Measurements from ENCODE around the gene TINAGL1.

TINAGL1 gene

DNA sequence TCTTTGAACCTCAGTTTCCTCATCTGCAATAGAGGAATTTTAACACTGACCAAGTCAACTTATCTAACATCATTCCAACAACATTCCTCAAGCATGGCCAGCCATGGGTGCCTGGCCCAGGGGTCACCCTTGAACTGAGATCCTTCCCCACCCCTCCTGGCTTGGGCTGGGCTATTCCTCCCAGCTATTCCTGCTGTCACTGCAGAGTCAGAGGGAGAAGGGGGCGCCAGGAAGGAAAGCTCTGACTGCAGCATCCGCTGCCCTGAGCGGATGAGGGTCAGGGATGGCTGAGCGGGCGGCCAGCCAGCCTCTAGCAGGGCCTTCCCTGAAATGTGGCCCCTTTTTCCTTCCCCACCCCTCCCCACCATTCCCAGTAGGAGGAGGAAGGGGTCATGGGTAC, 3.1 kb downstream of the TINAGL1 start:
- Histone ChIP-seq H3K27ac (no peak overlapping the region), H3K9ac (ENCODE audit: insufficient read length) (no peak overlapping the region), H3K9me3 (ENCODE audit: low read depth, low read length) (no peaks in the 10 kb centered on the region), H3K36me3 (ENCODE audit: insufficient read depth, low read length) (no peaks in the 10 kb centered on the region), H3K4me3 (no peak overlapping the region)
- TF ChIP-seq FOXP2 (optimal IDR thresholded peaks at IDR 0.05; ENCODE audit: control extremely low read depth, extremely low read length, insufficient read depth) (no peak), POLR2AphosphoS5 (IDR thresholded peaks at IDR 0.05; ENCODE audit: borderline replicate concordance, low read depth, low read length) (no peak), EZH2 (IDR thresholded peaks at IDR 0.05) (no peak)
- DNase-seq (ENCODE audit: low read depth, low spot score), result no peak

DNA sequence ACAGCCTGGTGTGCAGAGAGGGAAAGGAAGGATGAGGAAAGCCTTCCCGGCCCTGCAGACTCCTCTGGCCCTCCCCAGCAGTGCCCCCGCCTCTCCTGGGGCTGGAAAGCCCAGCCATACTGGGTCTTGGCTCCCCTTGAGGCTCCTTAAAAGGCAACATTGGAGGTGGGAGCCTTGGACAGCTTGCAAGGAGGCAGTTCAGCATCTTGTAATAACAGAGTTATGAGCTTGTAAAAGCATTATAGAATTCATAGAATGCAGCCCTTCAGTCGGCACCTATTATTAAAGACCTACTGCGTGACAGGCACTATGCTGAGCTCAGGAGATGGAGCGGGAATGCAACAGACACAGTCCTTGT, 4.2 kb downstream of the TINAGL1 start:
- Histone ChIP-seq H3K9ac (ENCODE audit: insufficient read length) (no peak overlapping the region), H3K27ac (no peak overlapping the region), H3K4me3 (no peak overlapping the region), H3K36me3 (ENCODE audit: insufficient read depth, low read length) (no peaks in the 10 kb centered on the region), H3K9me3 (ENCODE audit: low read depth, low read length) (no peaks in the 10 kb centered on the region)
- TF ChIP-seq POLR2AphosphoS5 (IDR thresholded peaks at IDR 0.05; ENCODE audit: borderline replicate concordance, low read depth, low read length) (no peak), EZH2 (IDR thresholded peaks at IDR 0.05) (no peak), FOXP2 (optimal IDR thresholded peaks at IDR 0.05; ENCODE audit: control extremely low read depth, extremely low read length, insufficient read depth) (no peak)
- DNase-seq (ENCODE audit: low read depth, low spot score), result no peak

DNA sequence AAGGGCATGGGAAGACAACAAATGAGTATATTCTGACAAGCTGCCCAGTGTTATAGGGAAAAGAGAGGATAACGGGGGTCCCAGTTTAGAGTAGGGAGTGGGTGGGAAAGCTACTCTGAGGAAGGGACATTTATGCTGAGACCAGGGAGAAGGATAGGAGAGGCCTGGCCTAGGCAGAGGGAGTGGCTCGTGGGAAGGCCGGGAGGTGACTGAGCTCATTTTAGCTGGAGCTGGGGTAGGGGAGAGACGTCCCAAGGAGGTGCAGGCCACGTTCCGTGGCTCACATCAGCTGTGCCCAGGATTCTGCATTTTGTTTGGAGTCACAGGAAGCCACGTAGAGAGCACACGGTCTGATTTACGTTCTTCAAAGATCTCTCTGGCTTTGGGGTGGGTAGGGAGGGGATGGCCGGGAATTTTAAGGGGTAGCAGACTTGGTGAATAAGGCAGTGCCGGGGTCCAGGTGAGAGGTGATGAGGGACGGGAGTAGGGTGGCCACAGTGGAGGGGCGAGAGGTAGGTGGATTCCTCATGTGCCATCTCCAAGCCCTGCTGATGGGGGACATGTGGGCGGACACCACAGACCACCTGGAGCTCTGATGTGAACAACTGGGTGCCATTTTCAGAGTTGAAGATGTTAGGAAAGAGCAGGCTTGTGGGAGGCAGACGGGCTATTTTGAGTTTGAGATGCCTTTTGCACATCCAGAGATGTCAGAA, 4.7 kb downstream of the TINAGL1 start:
- H3K9ac ChIP-seq (ENCODE audit: insufficient read length), result no peak overlapping the region
- no peaks in the 10 kb centered on the region for H3K36me3 ChIP-seq (ENCODE audit: insufficient read depth, low read length)
- DNase-seq (ENCODE audit: low read depth, low spot score), result no peak
- no peak overlapping the region for H3K27ac ChIP-seq
- TF ChIP-seq POLR2AphosphoS5 (IDR thresholded peaks at IDR 0.05; ENCODE audit: borderline replicate concordance, low read depth, low read length) (no peak), FOXP2 (optimal IDR thresholded peaks at IDR 0.05; ENCODE audit: control extremely low read depth, extremely low read length, insufficient read depth) (no peak), EZH2 (IDR thresholded peaks at IDR 0.05) (no peak)
- no peaks in the 10 kb centered on the region for H3K9me3 ChIP-seq (ENCODE audit: low read depth, low read length)
- H3K4me3 ChIP-seq, result no peak overlapping the region

DNA sequence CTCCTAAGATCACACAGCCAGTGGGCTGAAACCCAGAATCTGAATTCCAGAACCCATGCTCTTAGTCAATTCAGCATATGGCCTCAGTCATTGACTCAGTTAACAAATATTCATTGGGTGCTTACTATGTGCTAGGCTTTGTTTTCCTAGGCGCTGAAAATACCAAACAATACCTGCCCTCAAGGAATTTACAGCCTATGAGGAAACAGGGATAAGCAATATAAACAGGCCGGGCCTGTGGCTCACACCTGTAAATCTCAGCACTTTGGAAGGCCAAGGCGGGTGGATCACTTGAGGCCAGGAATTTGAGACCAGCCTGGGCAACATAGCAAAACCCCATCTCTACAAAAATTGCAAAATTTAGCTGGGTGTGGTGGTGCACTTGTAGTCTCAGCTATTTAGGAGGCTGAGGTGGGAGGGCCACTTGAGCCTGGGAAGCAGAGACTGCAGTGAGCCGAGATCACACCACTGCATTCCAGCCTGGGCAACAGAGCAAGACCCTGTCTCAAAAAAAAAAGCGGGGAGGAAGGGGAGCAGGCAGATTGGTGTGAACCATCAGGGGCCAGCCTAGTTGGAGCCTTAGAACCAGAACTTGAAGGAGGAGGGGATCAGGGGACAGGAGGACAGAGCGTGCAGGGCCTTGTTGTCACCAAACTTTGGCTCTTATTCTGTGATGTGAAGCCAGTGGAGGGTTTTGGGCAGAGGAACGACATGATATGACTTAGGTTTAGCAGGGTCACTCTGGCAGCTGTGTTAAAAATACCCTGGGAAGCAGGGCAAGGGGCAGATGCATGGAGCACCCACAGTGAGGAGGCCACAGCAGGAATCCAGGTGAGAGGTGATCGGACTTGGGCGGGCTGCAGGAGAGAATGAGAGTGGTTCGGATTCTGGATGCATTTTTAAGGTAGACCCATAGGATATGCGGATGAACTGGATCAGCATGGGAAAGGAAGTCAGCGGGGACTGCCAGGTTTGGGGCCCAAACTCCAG, 5.8 kb downstream of the TINAGL1 start:
- no peaks in the 10 kb centered on the region for H3K36me3 ChIP-seq (ENCODE audit: insufficient read depth, low read length)
- H3K4me3 ChIP-seq, result no peak overlapping the region
- no peak overlapping the region for H3K27ac ChIP-seq
- TF ChIP-seq FOXP2 (optimal IDR thresholded peaks at IDR 0.05; ENCODE audit: control extremely low read depth, extremely low read length, insufficient read depth) (no peak), EZH2 (IDR thresholded peaks at IDR 0.05) (no peak), POLR2AphosphoS5 (IDR thresholded peaks at IDR 0.05; ENCODE audit: borderline replicate concordance, low read depth, low read length) (no peak)
- no peak for DNase-seq (ENCODE audit: low read depth, low spot score)
- no peak overlapping the region for H3K9ac ChIP-seq (ENCODE audit: insufficient read length)
- H3K9me3 ChIP-seq (ENCODE audit: low read depth, low read length), result no peaks in the 10 kb centered on the region

DNA sequence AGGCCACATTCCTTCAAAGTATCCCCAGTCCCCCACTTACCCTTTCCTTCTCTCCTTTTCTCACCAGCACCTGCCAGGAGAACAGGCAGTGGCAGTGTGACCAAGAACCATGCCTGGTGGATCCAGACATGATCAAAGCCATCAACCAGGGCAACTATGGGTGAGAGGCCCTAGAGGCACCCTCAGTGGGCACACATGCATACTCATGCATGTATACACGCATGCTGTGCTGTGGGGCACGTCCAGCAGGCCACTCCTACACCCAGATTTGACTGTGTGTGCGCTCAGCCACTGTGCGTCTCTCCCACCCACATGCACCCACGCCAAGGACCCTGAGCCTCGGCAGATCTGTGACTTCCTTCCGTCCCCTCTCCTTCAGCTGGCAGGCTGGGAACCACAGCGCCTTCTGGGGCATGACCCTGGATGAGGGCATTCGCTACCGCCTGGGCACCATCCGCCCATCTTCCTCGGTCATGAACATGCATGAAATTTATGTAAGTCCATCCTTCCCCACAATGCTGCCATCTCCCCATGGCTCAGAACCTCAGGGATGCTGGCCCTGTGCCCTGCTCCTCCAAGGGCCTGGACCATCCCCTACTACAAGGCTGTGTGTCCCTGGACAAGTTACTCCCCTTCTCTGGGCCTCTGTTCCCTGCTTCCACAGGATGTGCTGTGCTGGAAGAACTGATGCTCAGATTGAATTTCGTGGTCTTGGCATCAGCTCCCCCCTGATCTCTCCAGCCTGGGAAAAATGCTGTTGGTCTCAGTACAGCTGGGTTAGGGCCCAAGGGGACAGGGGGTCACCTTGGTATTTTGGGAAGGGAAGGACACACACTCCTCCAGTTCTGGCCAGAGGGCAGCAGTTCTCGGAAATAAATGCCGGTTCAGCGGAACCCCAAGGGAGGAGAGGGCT, 7.0 kb downstream of the TINAGL1 start:
- TF ChIP-seq POLR2AphosphoS5 (IDR thresholded peaks at IDR 0.05; ENCODE audit: borderline replicate concordance, low read depth, low read length), result no peak
- no peak for TF ChIP-seq FOXP2 (optimal IDR thresholded peaks at IDR 0.05; ENCODE audit: control extremely low read depth, extremely low read length, insufficient read depth)
- TF ChIP-seq EZH2 (IDR thresholded peaks at IDR 0.05), result no peak
- no peak overlapping the region for H3K9ac ChIP-seq (ENCODE audit: insufficient read length)
- DNase-seq (ENCODE audit: low read depth, low spot score), result no peak
- no peak overlapping the region for H3K27ac ChIP-seq
- no peaks in the 10 kb centered on the region for H3K36me3 ChIP-seq (ENCODE audit: insufficient read depth, low read length)
- H3K9me3 ChIP-seq (ENCODE audit: low read depth, low read length), result no peaks in the 10 kb centered on the region
- H3K4me3 ChIP-seq, result no peak overlapping the region

DNA sequence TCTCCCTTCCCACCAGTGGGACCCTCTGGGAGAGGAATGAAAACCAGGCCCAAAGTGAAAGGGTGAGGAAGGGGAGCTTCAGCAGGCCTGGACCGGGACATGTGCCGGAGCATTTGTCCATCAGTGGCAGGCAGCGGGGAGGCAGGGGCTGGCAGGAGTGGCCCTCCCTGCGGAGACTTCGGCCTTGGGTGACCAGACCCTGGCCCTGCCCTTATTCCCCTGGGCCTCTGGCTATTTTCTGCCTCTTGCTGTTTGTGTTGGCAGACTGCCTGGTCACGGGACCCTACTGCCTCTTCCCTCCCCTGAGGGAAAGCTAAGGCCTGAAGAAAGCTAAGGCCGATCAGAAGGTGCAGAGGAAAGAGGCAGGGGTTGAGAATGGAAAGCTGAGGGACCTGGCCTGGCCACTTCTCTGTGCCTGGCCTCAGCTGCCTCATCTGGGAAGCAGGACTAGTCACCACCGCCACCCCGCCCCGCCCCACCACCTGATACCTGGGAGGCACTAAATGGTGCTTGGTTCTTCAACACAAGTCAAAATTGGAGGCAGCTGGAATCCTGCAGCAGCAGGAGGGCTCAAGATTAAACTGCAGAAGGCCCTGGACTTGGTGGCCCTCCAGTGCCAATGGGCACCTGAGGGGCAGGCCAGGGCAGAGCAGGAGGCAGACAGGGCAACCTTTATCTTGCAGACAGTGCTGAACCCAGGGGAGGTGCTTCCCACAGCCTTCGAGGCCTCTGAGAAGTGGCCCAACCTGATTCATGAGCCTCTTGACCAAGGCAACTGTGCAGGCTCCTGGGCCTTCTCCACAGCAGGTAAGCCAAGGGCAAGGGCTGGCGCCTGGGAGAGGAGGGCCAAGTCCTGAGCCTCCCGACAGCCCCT, 7.9 kb downstream of the TINAGL1 start:
- TF ChIP-seq POLR2AphosphoS5 (IDR thresholded peaks at IDR 0.05; ENCODE audit: borderline replicate concordance, low read depth, low read length) (no peak), EZH2 (IDR thresholded peaks at IDR 0.05) (no peak), FOXP2 (optimal IDR thresholded peaks at IDR 0.05; ENCODE audit: control extremely low read depth, extremely low read length, insufficient read depth) (no peak)
- Histone ChIP-seq H3K27ac (no peak overlapping the region), H3K9me3 (ENCODE audit: low read depth, low read length) (no peaks in the 10 kb centered on the region), H3K9ac (ENCODE audit: insufficient read length) (no peak overlapping the region), H3K4me3 (no peak overlapping the region), H3K36me3 (ENCODE audit: insufficient read depth, low read length) (no peaks in the 10 kb centered on the region)
- DNase-seq (ENCODE audit: low read depth, low spot score), result no peak
